Measurements from ENCODE around the gene PRKG1.

PRKG1 gene

DNA sequence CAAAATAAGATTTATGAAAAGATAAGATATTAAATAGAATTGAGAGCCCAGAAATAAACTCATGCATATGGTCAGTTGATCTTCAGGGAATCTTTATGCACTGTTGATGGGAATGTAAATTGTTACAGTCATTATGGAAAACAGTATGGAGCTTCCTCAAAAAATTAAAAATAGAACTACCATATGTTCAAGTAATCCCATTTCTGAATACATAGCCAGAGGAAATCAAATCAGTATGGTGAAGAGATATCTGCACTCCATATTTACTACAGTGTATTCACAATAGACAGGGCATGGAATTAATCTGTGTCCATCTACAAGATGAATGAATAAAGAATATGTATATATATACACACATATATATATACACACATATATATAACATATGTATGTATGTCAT is 747.5 kb downstream of the PRKG1 start:
- no peak for DNase-seq (ENCODE audit: low spot score)
- Histone ChIP-seq H3K4me1 (ENCODE audit: control insufficient read depth in 2 of 2, insufficient read depth in 1 of 2, low read depth in 1 of 2, low read length in 2 of 2) (no peaks in the 10 kb centered on the region), H2AK5ac (ENCODE audit: low read depth, low read length) (no peak overlapping the region), H2BK12ac (ENCODE audit: low read length) (no peak overlapping the region), H3K4ac (ENCODE audit: low read length) (no peak overlapping the region), H3K9ac (ENCODE audit: low read depth, low read length, poor library complexity) (no peak overlapping the region), H3K79me1 (ENCODE audit: low read depth, low read length) (no peaks in the 10 kb centered on the region), H3K18ac (ENCODE audit: low read length) (no peak overlapping the region), H3K4me2 (ENCODE audit: insufficient read depth, low read length, poor library complexity, severe bottlenecking) (no peak overlapping the region), H4K91ac (ENCODE audit: low read depth, low read length, poor library complexity) (no peak overlapping the region), H2BK120ac (ENCODE audit: low read depth, low read length) (no peak overlapping the region), H2BK15ac (ENCODE audit: low read length) (no peak overlapping the region), H3K27me3 (ENCODE audit: control insufficient read depth in 3 of 3, insufficient read depth in 3 of 3, low read depth in 1 of 3, low read length in 3 of 3) (no peaks in the 10 kb centered on the region), H2BK5ac (ENCODE audit: low read length) (no peak overlapping the region), H4K8ac (ENCODE audit: low read depth, low read length) (no peak overlapping the region), H3K27ac (replicated peaks; ENCODE audit: low read length) (no peak overlapping the region), H3K36me3 (replicated peaks in 1 of 2; ENCODE audit: control insufficient read depth in 2 of 2, insufficient read depth in 2 of 2, low read length in 2 of 2) (no peaks in the 10 kb centered on the region), H3K23ac (ENCODE audit: low read depth, low read length, poor library complexity) (no peak overlapping the region), H3K9me3 (replicated peaks in 1 of 2; ENCODE audit: control insufficient read depth in 2 of 2, insufficient read depth in 1 of 2, low read depth in 1 of 2, low read length in 2 of 2) (peaks cover 0 to 2% of the 10 kb centered on the region in 2 donors), H3K14ac (ENCODE audit: low read length) (no peak overlapping the region), H3K4me3 (ENCODE audit: low read length in 2 of 2) (no peak overlapping the region), H2AFZ (ENCODE audit: low read length) (no peak overlapping the region)

DNA sequence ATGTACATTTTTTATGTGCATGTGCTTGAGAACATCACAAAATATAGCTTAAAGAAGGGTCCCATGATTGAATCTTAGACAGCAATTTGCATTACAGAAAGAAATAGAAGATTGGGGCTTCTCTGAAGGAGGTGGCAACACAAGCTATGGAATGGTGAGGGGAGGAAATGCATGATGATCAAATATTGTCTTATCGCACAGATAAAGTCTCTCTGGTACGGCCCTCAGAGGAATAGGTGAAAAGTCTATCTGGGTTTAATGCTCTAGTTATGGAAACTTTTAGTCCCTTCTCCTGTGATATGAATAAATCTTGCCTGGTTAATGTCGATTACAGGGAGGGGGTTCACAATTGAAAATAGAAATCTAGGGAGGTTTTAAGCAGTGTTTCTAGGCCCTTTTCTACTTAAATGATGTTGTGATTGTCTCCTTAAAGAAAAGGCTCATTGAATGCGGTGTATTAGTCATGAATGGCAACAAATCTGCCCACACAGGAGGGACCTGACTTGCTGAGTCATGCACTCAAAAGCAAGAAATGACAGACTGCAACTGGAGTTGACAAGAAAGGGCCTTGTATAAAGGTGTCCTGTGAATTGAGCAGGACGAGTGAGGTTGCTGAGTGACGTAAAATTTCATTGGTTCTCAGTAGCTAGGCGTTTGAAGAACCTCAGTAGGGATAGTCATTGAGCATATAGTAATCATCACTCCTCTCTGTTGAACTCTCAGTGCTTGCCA is 758.5 kb downstream of the PRKG1 start:
- H2BK12ac ChIP-seq (ENCODE audit: low read length), result no peak overlapping the region
- no peak overlapping the region for H3K4ac ChIP-seq (ENCODE audit: low read length)
- WGBS, 2 donors (ENCODE audit: extremely low coverage in 2 of 2, insufficient read length in 2 of 2, insufficient replicate concordance in 1 of 2), result no CpG with 5 or more reads among the region's 7 CpGs
- peaks cover 0 to 2% of the 10 kb centered on the region in 2 donors for H3K4me1 ChIP-seq (ENCODE audit: control insufficient read depth in 2 of 2, insufficient read depth in 1 of 2, low read depth in 1 of 2, low read length in 2 of 2)
- H3K79me1 ChIP-seq (ENCODE audit: low read depth, low read length), result no peaks in the 10 kb centered on the region
- no peak overlapping the region for H4K91ac ChIP-seq (ENCODE audit: low read depth, low read length, poor library complexity)
- H3K4me3 ChIP-seq (ENCODE audit: low read length in 2 of 2), result no peak overlapping the region
- no peak overlapping the region for H2AK5ac ChIP-seq (ENCODE audit: low read depth, low read length)
- DNase-seq (ENCODE audit: low spot score), result no peak
- no peak overlapping the region for H2BK120ac ChIP-seq (ENCODE audit: low read depth, low read length)
- H2BK5ac ChIP-seq (ENCODE audit: low read length), result no peak overlapping the region
- no peak overlapping the region for H4K8ac ChIP-seq (ENCODE audit: low read depth, low read length)
- H3K18ac ChIP-seq (ENCODE audit: low read length), result no peak overlapping the region
- no peak overlapping the region for H2BK15ac ChIP-seq (ENCODE audit: low read length)
- H3K27ac ChIP-seq (replicated peaks; ENCODE audit: low read length), result peak overlapping the region; percentile 2
- H3K4me2 ChIP-seq (ENCODE audit: insufficient read depth, low read length, poor library complexity, severe bottlenecking), result no peak overlapping the region
- no peak overlapping the region for H3K14ac ChIP-seq (ENCODE audit: low read length)
- H3K27me3 ChIP-seq (ENCODE audit: control insufficient read depth in 3 of 3, insufficient read depth in 3 of 3, low read depth in 1 of 3, low read length in 3 of 3), result no peaks in the 10 kb centered on the region
- H3K9me3 ChIP-seq (replicated peaks in 1 of 2; ENCODE audit: control insufficient read depth in 2 of 2, insufficient read depth in 1 of 2, low read depth in 1 of 2, low read length in 2 of 2), result peaks cover 0 to 6% of the 10 kb centered on the region in 2 donors
- H2AFZ ChIP-seq (ENCODE audit: low read length), result peak overlapping the region; percentile 68
- no peak overlapping the region for H3K9ac ChIP-seq (ENCODE audit: low read depth, low read length, poor library complexity)
- H3K23ac ChIP-seq (ENCODE audit: low read depth, low read length, poor library complexity), result no peak overlapping the region
- no peaks in the 10 kb centered on the region for H3K36me3 ChIP-seq (replicated peaks in 1 of 2; ENCODE audit: control insufficient read depth in 2 of 2, insufficient read depth in 2 of 2, low read length in 2 of 2)

DNA sequence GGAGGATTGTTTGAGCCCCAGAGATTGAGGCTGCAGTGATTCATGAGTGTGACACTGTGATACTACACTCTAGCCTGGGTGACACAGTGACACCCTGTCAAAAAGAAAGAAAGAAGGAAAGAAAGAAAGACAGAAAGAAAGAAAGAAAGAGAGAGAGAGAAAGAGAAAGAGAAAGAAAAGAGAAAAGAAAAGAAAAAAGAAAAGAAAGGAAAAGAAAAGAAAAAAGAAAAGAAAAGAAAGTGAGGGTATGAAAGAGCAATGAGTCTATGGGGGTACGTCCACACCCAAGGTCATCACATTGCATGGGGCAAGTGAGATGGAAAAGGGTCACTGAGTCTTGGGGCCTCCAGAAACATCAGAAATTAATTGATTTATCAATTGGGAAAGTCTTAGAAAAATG is 760.3 kb downstream of the PRKG1 start:
- Histone ChIP-seq H3K14ac (ENCODE audit: low read length) (no peak overlapping the region), H3K4me2 (ENCODE audit: insufficient read depth, low read length, poor library complexity, severe bottlenecking) (no peak overlapping the region), H3K4me1 (ENCODE audit: control insufficient read depth in 2 of 2, insufficient read depth in 1 of 2, low read depth in 1 of 2, low read length in 2 of 2) (peaks cover 0 to 2% of the 10 kb centered on the region in 2 donors), H3K27me3 (ENCODE audit: control insufficient read depth in 3 of 3, insufficient read depth in 3 of 3, low read depth in 1 of 3, low read length in 3 of 3) (no peaks in the 10 kb centered on the region), H3K18ac (ENCODE audit: low read length) (no peak overlapping the region), H4K8ac (ENCODE audit: low read depth, low read length) (no peak overlapping the region), H3K79me1 (ENCODE audit: low read depth, low read length) (no peaks in the 10 kb centered on the region), H3K27ac (replicated peaks; ENCODE audit: low read length) (no peak overlapping the region), H2BK120ac (ENCODE audit: low read depth, low read length) (no peak overlapping the region), H3K4me3 (ENCODE audit: low read length in 2 of 2) (no peak overlapping the region), H2AK5ac (ENCODE audit: low read depth, low read length) (no peak overlapping the region), H2BK12ac (ENCODE audit: low read length) (no peak overlapping the region), H3K9ac (ENCODE audit: low read depth, low read length, poor library complexity) (no peak overlapping the region), H2BK15ac (ENCODE audit: low read length) (no peak overlapping the region), H2BK5ac (ENCODE audit: low read length) (no peak overlapping the region), H3K23ac (ENCODE audit: low read depth, low read length, poor library complexity) (no peak overlapping the region), H3K4ac (ENCODE audit: low read length) (no peak overlapping the region), H3K9me3 (replicated peaks in 1 of 2; ENCODE audit: control insufficient read depth in 2 of 2, insufficient read depth in 1 of 2, low read depth in 1 of 2, low read length in 2 of 2) (peaks cover 0 to 6% of the 10 kb centered on the region in 2 donors), H2AFZ (ENCODE audit: low read length) (no peak overlapping the region), H4K91ac (ENCODE audit: low read depth, low read length, poor library complexity) (no peak overlapping the region), H3K36me3 (replicated peaks in 1 of 2; ENCODE audit: control insufficient read depth in 2 of 2, insufficient read depth in 2 of 2, low read length in 2 of 2) (no peaks in the 10 kb centered on the region)
- no CpG with 5 or more reads among the region's 1 CpG for whole genome bisulfite sequencing, 2 donors (ENCODE audit: extremely low coverage in 2 of 2, insufficient read length in 2 of 2, insufficient replicate concordance in 1 of 2)
- DNase-seq (ENCODE audit: low spot score), result no peak

DNA sequence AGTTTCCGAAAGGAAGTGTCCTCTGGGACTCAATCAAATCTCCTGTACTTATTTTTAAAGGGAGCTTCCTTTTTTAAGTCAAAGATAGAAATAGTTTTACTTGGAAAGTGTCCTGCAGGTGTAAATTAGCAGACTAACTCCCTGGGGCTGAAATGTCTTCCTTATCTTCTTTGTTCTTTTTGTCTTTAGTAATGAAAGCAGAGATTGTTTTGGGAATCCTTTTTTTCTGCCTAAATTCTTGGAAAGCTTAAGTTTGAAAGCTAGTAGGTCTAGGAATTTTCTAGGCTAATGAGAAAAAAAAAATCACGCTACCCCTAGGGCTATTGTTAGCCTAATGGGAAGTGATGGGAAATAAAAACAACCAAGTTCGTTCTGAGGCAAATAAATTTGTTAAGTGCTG is 764.2 kb downstream of the PRKG1 start:
- Histone ChIP-seq H2AK5ac (ENCODE audit: low read depth, low read length) (no peak overlapping the region), H3K18ac (ENCODE audit: low read length) (no peak overlapping the region), H3K79me1 (ENCODE audit: low read depth, low read length) (no peaks in the 10 kb centered on the region), H3K4me1 (ENCODE audit: control insufficient read depth in 2 of 2, insufficient read depth in 1 of 2, low read depth in 1 of 2, low read length in 2 of 2) (peaks cover 0 to 2% of the 10 kb centered on the region in 2 donors), H3K9me3 (replicated peaks in 1 of 2; ENCODE audit: control insufficient read depth in 2 of 2, insufficient read depth in 1 of 2, low read depth in 1 of 2, low read length in 2 of 2) (no peaks in the 10 kb centered on the region), H3K4ac (ENCODE audit: low read length) (no peak overlapping the region), H3K4me2 (ENCODE audit: insufficient read depth, low read length, poor library complexity, severe bottlenecking) (no peak overlapping the region), H4K8ac (ENCODE audit: low read depth, low read length) (no peak overlapping the region), H2AFZ (ENCODE audit: low read length) (peak overlapping the region; percentile 32), H3K23ac (ENCODE audit: low read depth, low read length, poor library complexity) (no peak overlapping the region), H2BK5ac (ENCODE audit: low read length) (no peak overlapping the region), H3K36me3 (replicated peaks in 1 of 2; ENCODE audit: control insufficient read depth in 2 of 2, insufficient read depth in 2 of 2, low read length in 2 of 2) (no peaks in the 10 kb centered on the region), H4K91ac (ENCODE audit: low read depth, low read length, poor library complexity) (no peak overlapping the region), H2BK120ac (ENCODE audit: low read depth, low read length) (no peak overlapping the region), H2BK15ac (ENCODE audit: low read length) (no peak overlapping the region), H3K27ac (replicated peaks; ENCODE audit: low read length) (peak overlapping the region; percentile 30), H3K14ac (ENCODE audit: low read length) (no peak overlapping the region), H3K4me3 (ENCODE audit: low read length in 2 of 2) (no peak overlapping the region), H2BK12ac (ENCODE audit: low read length) (no peak overlapping the region), H3K27me3 (ENCODE audit: control insufficient read depth in 3 of 3, insufficient read depth in 3 of 3, low read depth in 1 of 3, low read length in 3 of 3) (no peaks in the 10 kb centered on the region), H3K9ac (ENCODE audit: low read depth, low read length, poor library complexity) (no peak overlapping the region)
- WGBS, 2 donors (ENCODE audit: extremely low coverage in 2 of 2, insufficient read length in 2 of 2, insufficient replicate concordance in 1 of 2), result no CpG with 5 or more reads among the region's 3 CpGs
- DNase-seq (ENCODE audit: low spot score), result peak; percentile 42
